SK-N-SH treated with all-trans-retinoic acid at 6 μM for 48 hours (cell line): Measurements from ENCODE around the gene HOXA7.

Source experiments
- ZC3H10 ChIP-seq: fragments of 250-450 bp; sonication (Bioruptor Pico); IDR thresholded peaks from 2 replicates; pipeline ENCODE4 v1.5.1; 2021; ENCODE audit warnings: mild to moderate bottlenecking, moderate library complexity
- ZFP3 ChIP-seq: fragments of 250-450 bp; sonication (Bioruptor Pico); IDR thresholded peaks from 2 replicates; pipeline ENCODE4 v1.5.0; 2020; ENCODE audit warnings: mild to moderate bottlenecking, moderate library complexity
- ZFP30 ChIP-seq: fragments of 450-650 bp; formaldehyde crosslinking; IDR thresholded peaks from 2 replicates; pipeline ENCODE4 v1.5.0; 2022; ENCODE audit warnings: mild to moderate bottlenecking, moderate library complexity
- ZNF565 ChIP-seq: fragments of 450-650 bp; formaldehyde crosslinking; conservative IDR thresholded peaks from 2 replicates; pipeline ENCODE4 v1.5.0; 2020; ENCODE audit warnings: low read depth, mild to moderate bottlenecking, moderate library complexity
- ZNF70 ChIP-seq: fragments of 450-650 bp; formaldehyde crosslinking; IDR thresholded peaks from 2 replicates; pipeline ENCODE4 v1.5.0; 2020; ENCODE audit warnings: mild to moderate bottlenecking, moderate library complexity

- TF ChIP-seq ZNF565 (CRISPR knock-in tag) (no peak), ZFP30 (CRISPR knock-in tag) (no peak), ZNF70 (CRISPR knock-in tag) (no peak), ZFP3 (CRISPR knock-in tag) (no peak), ZC3H10 (CRISPR knock-in tag) (no peak)
Measured at GRCh38 chr7:27191833-27192545, 35.5 kb upstream of the HOXA7 start.
